ENCODE results near the gene DSTN. TPM values are rescaled to one million over a fixed set of nuclear protein-coding genes. Genes with fewer than 3 reads are reported as not detected.
A peak's percentile ranks its signal among the peaks of the same experiment; 100 is the strongest.

Gene DSTN
- total RNA-seq, 1 experiment from 2014 or later, result 202 TPM

GRCh38 chr20:17530153-17530552 lies 39.7 kb upstream of the DSTN start:
- H3K36me3 ChIP-seq (ENCODE audit: control insufficient read depth in 1 of 2, insufficient read depth in 2 of 2, low read length in 2 of 2), result no peaks in the 10 kb centered on the region
- H3K4me3 ChIP-seq (replicated peaks in 1 of 2; ENCODE audit: low read depth in 1 of 2, low read length in 2 of 2), result no peak overlapping the region
- ATAC-seq (no peak), DNase-seq (ENCODE audit: low read depth, low spot score) (no peak)
- ChIA-PET CTCF (interaction anchor here (1.4 kb wide), 1 partner anchor 119 kb away, joined by 3 read pairs; no protein-coding TSS in a partner anchor), RAD21 (ENCODE audit: low non-redundant PET in 1 of 2, low total read pairs in 2 of 2, uncharacterized antibody in 2 of 2, unreplicated experiment in 2 of 2) (no interaction called here), POLR2A (no interaction called here)
- H3K4me1 ChIP-seq (ENCODE audit: control insufficient read depth in 1 of 2, insufficient read depth in 2 of 2, low read length in 2 of 2), result peaks cover 16 to 30% of the 10 kb centered on the region in 2 experiments
- no peaks in the 10 kb centered on the region for H3K27me3 ChIP-seq (ENCODE audit: insufficient read depth, low read length)
- H3K9ac ChIP-seq (ENCODE audit: low read length), result no peak overlapping the region
- H3K79me2 ChIP-seq (ENCODE audit: insufficient read depth, low read length), result no peaks in the 10 kb centered on the region
- no peak overlapping the region for H3K27ac ChIP-seq (ENCODE audit: low read depth, low read length)
- no peak for TF ChIP-seq SP1 (IDR thresholded peaks at IDR 0.05; ENCODE audit: low read depth)
- no peaks in the 10 kb centered on the region for H3K9me3 ChIP-seq (ENCODE audit: control insufficient read depth in 1 of 2, insufficient read depth in 1 of 2, low read depth in 1 of 2, low read length in 2 of 2)
- no TSS peak for BruUV-seq (replicated peaks)
- intact Hi-C loops (cut with micrococcal nuclease), result loop anchor here (10.0 kb wide), 1 partner anchor 465 kb away; no protein-coding TSS in a partner anchor
- H3K9me2 ChIP-seq (ENCODE audit: insufficient read depth), result no peaks in the 10 kb centered on the region
- H4K20me1 ChIP-seq (ENCODE audit: insufficient read depth), result no peaks in the 10 kb centered on the region
- peak overlapping the region; percentile 67 for H3K4me2 ChIP-seq (ENCODE audit: low read length)
- no peak overlapping the region for H2AFZ ChIP-seq (ENCODE audit: low read depth, low read length, poor library complexity, severe bottlenecking)

GRCh38 chr20:17530716-17531664 lies 38.9 kb upstream of the DSTN start, which contains the start of gene BFSP1:
Gene BFSP1, minus strand, starts transcription at chr20:17531379. Its CDS starts 50 bp downstream, at chr20:17531329.
- H3K27ac ChIP-seq (ENCODE audit: low read depth, low read length), result peak within 1 kb of the TSS; percentile 61
- peak within 1 kb of the TSS; percentile 57 for H2AFZ ChIP-seq (ENCODE audit: low read depth, low read length, poor library complexity, severe bottlenecking)
- POLR2A ChIA-PET, result interaction anchor here (0.8 kb wide), 1 partner anchor 39 kb away, joined by 4 read pairs; the partner anchor contains the start of gene DSTN
- H4K20me1 ChIP-seq (ENCODE audit: insufficient read depth), result no peaks in the 10 kb centered on the region
- no peak for DNase-seq (ENCODE audit: low read depth, low spot score)
- no peaks in the 10 kb centered on the region for H3K79me2 ChIP-seq (ENCODE audit: insufficient read depth, low read length)
- intact Hi-C loops (cut with micrococcal nuclease), result loop anchor here (10.0 kb wide), 1 partner anchor 464 kb away; no protein-coding TSS in a partner anchor
- no peaks in the 10 kb centered on the region for H3K9me3 ChIP-seq (ENCODE audit: control insufficient read depth in 1 of 2, insufficient read depth in 1 of 2, low read depth in 1 of 2, low read length in 2 of 2)
- H3K4me2 ChIP-seq (ENCODE audit: low read length), result peak within 1 kb of the TSS; percentile 67
- H3K36me3 ChIP-seq (ENCODE audit: control insufficient read depth in 1 of 2, insufficient read depth in 2 of 2, low read length in 2 of 2), result no peaks in the 10 kb centered on the region
- peak; percentile 15; the same call in 1 of the 2 replicates for TF ChIP-seq CBX3 (IDR thresholded peaks at IDR 0.05; ENCODE audit: low read depth)
- TF ChIP-seq REST (IDR thresholded peaks at IDR 0.05; ENCODE audit: low read depth), result no peak
- TF ChIP-seq ZFX (IDR thresholded peaks at IDR 0.05), result peak; percentile 83
- peak; percentile 56 for TF ChIP-seq MAX (IDR thresholded peaks at IDR 0.05)
- no TSS peak for BruUV-seq (replicated peaks)
- peak; percentile 74 for ATAC-seq
- H3K9ac ChIP-seq (ENCODE audit: low read length), result peak within 1 kb of the TSS; percentile 58
- H3K9me2 ChIP-seq (ENCODE audit: insufficient read depth), result no peaks in the 10 kb centered on the region
- H3K27me3 ChIP-seq (ENCODE audit: insufficient read depth, low read length), result no peaks in the 10 kb centered on the region
- H3K4me1 ChIP-seq (ENCODE audit: control insufficient read depth in 1 of 2, insufficient read depth in 2 of 2, low read length in 2 of 2), result peaks cover 16 to 27% of the 10 kb centered on the region in 2 experiments
- H3K4me3 ChIP-seq (replicated peaks in 1 of 2; ENCODE audit: low read depth in 1 of 2, low read length in 2 of 2), result peak within 1 kb of the TSS; percentile 41 to 51
- CTCF ChIA-PET, result interaction anchor here (1.4 kb wide), 1 partner anchor 118 kb away, joined by 3 read pairs; no protein-coding TSS in a partner anchor
- RAD21 ChIA-PET (ENCODE audit: low non-redundant PET in 1 of 2, low total read pairs in 2 of 2, uncharacterized antibody in 2 of 2, unreplicated experiment in 2 of 2), result interaction anchor here in 1 of 2 experiments (0.7 kb wide), 1 partner anchor 594 kb away, joined by 9 read pairs; no protein-coding TSS in a partner anchor
